HepG2 (cell line): ENCODE data around the gene SOST. TPM values are rescaled to one million over a fixed set of nuclear protein-coding genes. Genes with fewer than 3 reads are reported as not detected.

ENCODE experiments used
- CCAR2 ChIP-seq: fragments of 200-400 bp; formaldehyde crosslinking; optimal IDR thresholded peaks from 2 replicates; pipeline ENCODE3; 2018; ENCODE audit warnings: low read depth, mild to moderate bottlenecking, low read length, moderate library complexity
- FOXJ3 ChIP-seq: sonication (generic); formaldehyde crosslinking; IDR thresholded peaks from 2 replicates; pipeline ENCODE4 v1.4.0; 2020; ENCODE audit warnings: missing genetic modification reagents, mild to moderate bottlenecking, borderline replicate concordance
- GZF1 ChIP-seq: sonication (generic); formaldehyde crosslinking; IDR thresholded peaks from 2 replicates; pipeline ENCODE4 v1.5.1; 2020; ENCODE audit warnings: mild to moderate bottlenecking, missing genetic modification reagents
- KDM5B ChIP-seq: sonication (generic); formaldehyde crosslinking; IDR thresholded peaks from 2 replicates; pipeline ENCODE4 v1.4.0; 2020; ENCODE audit warnings: missing genetic modification reagents, mild to moderate bottlenecking, borderline replicate concordance
- MXD4 ChIP-seq: IDR thresholded peaks from 2 replicates; pipeline ENCODE4 v1.6.1; 2016; ENCODE audit warnings: mild to moderate bottlenecking, missing biosample characterization, missing genetic modification reagents
- PHF21A ChIP-seq: sonication (generic); formaldehyde crosslinking; IDR thresholded peaks from 2 replicates; pipeline ENCODE4 v1.5.0; 2020; ENCODE audit warnings: mild to moderate bottlenecking, missing genetic modification reagents
- PPARG ChIP-seq: conservative IDR thresholded peaks from 2 replicates; pipeline ENCODE4 v1.6.1; 2016; ENCODE audit warnings: missing biosample characterization, missing genetic modification reagents
- REL ChIP-seq: sonication (generic); formaldehyde crosslinking; conservative IDR thresholded peaks from 2 replicates; pipeline ENCODE4 v1.8.0; 2022; ENCODE audit warnings: mild to moderate bottlenecking, missing genetic modification reagents, moderate library complexity
- RELA ChIP-seq: sonication (generic); formaldehyde crosslinking; IDR thresholded peaks from 2 replicates; pipeline ENCODE4 v1.4.0; 2020; ENCODE audit warnings: missing genetic modification reagents
- SCMH1 ChIP-seq: sonication (generic); formaldehyde crosslinking; IDR thresholded peaks from 2 replicates; pipeline ENCODE4 v1.9.0; 2021; ENCODE audit warnings: missing genetic modification reagents, mild to moderate bottlenecking, borderline replicate concordance
- SP1 ChIP-seq, 2 experiments: fragments of 450-650 bp in 1 of 2; sonication (generic) in 1 of 2; formaldehyde crosslinking in 1 of 2; IDR thresholded peaks; 2 replicates each; pipeline versions ENCODE4 v1.4.0 to v1.6.1; 2016 to 2020; ENCODE audit warnings: missing genetic modification reagents in 1 of 2
- TBL1XR1 ChIP-seq: fragments of 150-350 bp; IDR thresholded peaks from 2 replicates; pipeline ENCODE4 v1.6.1; 2014; ENCODE audit warnings: borderline replicate concordance, low read length; ENCODE audit not compliant: partially characterized antibody
- U2AF2 ChIP-seq: fragments of 200-400 bp; formaldehyde crosslinking; IDR thresholded peaks from 2 replicates; pipeline ENCODE4 v1.6.1; 2017; ENCODE audit warnings: low read depth, mild to moderate bottlenecking, low read length
- ZNF317 ChIP-seq: sonication (generic); formaldehyde crosslinking; IDR thresholded peaks from 2 replicates; pipeline ENCODE4 v1.5.0; 2020; ENCODE audit warnings: mild to moderate bottlenecking, missing genetic modification reagents
- ZNF572 ChIP-seq: sonication (generic); formaldehyde crosslinking; IDR thresholded peaks from 2 replicates; pipeline ENCODE4 v1.5.1; 2020; ENCODE audit warnings: mild to moderate bottlenecking, missing genetic modification reagents
- polyA plus RNA-seq, 8 experiments: library from polyadenylated mRNA; depleted of rRNA in 3 of 8; stranded (reverse) in 7 of 8; unstranded in 1 of 8; fragments of >200 nt; fragmentation: Illumina TruSeq in 4 of 8; extraction: Trizol in 4 of 8; gene quantifications; 2 replicates each; pipeline versions ENCODE4 v1.2.1 to v1.2.3, GENCODE V29; 2011 to 2016; ENCODE audit warnings: low read depth in 4 of 8, missing spikeins in 1 of 8, mixed read lengths in 1 of 8; ENCODE audit not compliant: insufficient read depth in 1 of 8
- total RNA-seq, 5 experiments: library from RNA; depleted of rRNA; stranded (reverse); fragments of >200 nt; fragmentation: Illumina TruSeq; extraction: Trizol; gene quantifications; 2 replicates each; pipeline ENCODE4 v1.2.3, GENCODE V29; 2016; ENCODE audit warnings: low read depth in 1 of 5
- TF ChIP-seq, protein P1 (sequence below): sonication (generic); formaldehyde crosslinking; conservative IDR thresholded peaks from 2 replicates; pipeline ENCODE4 v1.4.0; 2020; ENCODE audit warnings: missing genetic modification reagents
- TF ChIP-seq, protein P2 (sequence below): sonication (generic); formaldehyde crosslinking; IDR thresholded peaks from 2 replicates; pipeline ENCODE4 v1.5.0; 2020; ENCODE audit warnings: mild to moderate bottlenecking, low read depth, missing genetic modification reagents, borderline replicate concordance
- TF ChIP-seq, protein P3 (sequence below): sonication (generic); formaldehyde crosslinking; IDR thresholded peaks from 2 replicates; pipeline ENCODE4 v1.4.0; 2020; ENCODE audit warnings: mild to moderate bottlenecking, missing genetic modification reagents
- TF ChIP-seq, protein P4 (sequence below): sonication (generic); formaldehyde crosslinking; IDR thresholded peaks from 2 replicates; pipeline ENCODE4 v1.4.0; 2020; ENCODE audit warnings: missing genetic modification reagents, borderline replicate concordance
- TF ChIP-seq, protein P5 (sequence below): sonication (generic); formaldehyde crosslinking; IDR thresholded peaks from 2 replicates; pipeline ENCODE4 v1.8.1; 2023; ENCODE audit warnings: missing genetic modification reagents, inconsistent platforms, borderline replicate concordance

SOST gene
- total and polyA plus RNA-seq, 2 of the 13 experiments (the other 11 are each of a cell fraction or from before 2014, with no cell fraction given), result not detected

DNA sequence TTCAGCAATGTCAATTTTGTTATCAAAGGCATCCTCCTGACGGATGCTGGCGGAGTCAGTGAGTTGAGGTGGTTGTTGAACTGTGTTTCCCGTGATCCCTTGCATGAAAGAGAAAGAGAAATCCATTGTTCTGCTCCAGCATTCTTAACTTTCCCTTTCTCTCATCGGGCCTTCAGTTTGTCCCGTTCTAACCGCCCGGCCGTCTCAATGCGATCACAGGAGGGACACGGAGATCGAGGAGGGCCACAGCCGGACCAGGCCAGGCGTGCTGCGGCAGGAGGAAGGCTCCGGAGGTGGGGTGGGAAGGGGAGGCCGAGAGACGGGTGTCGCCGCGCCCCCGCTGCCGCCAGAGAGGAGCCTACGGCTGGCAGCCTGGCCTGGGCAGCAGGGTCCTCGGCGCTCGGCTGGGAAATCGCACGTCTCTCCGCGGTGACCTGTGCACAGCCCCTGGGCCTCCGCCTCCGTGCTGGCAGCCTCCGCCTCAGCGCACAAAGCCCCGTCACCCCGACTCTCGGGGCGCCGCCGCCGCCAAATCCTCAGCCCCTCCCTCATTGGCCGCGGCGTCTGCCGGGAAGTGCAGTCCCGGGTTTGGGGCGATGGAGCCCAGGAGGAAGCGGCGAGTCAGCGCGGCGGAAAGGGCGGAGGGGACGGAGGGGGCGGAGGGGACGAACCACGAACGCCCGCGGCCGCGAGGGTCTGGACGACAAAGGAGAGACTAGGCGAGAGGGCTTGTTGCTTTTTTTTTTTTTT lies 38.1 kb downstream of the SOST start (continued):
- TF ChIP-seq, protein P1, sequence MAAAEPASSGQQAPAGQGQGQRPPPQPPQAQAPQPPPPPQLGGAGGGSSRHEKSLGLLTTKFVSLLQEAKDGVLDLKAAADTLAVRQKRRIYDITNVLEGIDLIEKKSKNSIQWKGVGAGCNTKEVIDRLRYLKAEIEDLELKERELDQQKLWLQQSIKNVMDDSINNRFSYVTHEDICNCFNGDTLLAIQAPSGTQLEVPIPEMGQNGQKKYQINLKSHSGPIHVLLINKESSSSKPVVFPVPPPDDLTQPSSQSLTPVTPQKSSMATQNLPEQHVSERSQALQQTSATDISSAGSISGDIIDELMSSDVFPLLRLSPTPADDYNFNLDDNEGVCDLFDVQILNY (CRISPR knock-in tag), result peak; percentile 62; the same call in 1 of the 2 replicates
- TF ChIP-seq ZNF317 (CRISPR knock-in tag) (no peak), MXD4 (peak; percentile 57; the same call in 1 of the 2 replicates), RELA (CRISPR knock-in tag) (peak; percentile 30; the same call in 1 of the 2 replicates), PPARG (CRISPR knock-in tag) (no peak), U2AF2 (no peak), SCMH1 (no peak), ZNF572 (0 out of 2 replicates have a peak, but pooled peaks have one; percentile 30), FOXJ3 (no peak), SP1 (IDR thresholded peaks at IDR 0.05) (no peak), SP1 (CRISPR knock-in tag; IDR thresholded peaks at IDR 0.05) (peak; percentile 54; the same call in 1 of the 2 replicates), TBL1XR1 (no peak), REL (peak; percentile 56; the same call in 1 of the 2 replicates), KDM5B (CRISPR knock-in tag) (peak; percentile 93; the same call in 1 of the 2 replicates), CCAR2 (no peak), PHF21A (CRISPR knock-in tag) (no peak), GZF1 (CRISPR knock-in tag) (no peak)
- TF ChIP-seq, protein P2, sequence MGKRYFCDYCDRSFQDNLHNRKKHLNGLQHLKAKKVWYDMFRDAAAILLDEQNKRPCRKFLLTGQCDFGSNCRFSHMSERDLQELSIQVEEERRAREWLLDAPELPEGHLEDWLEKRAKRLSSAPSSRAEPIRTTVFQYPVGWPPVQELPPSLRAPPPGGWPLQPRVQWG, result no peak
- TF ChIP-seq, protein P3, sequence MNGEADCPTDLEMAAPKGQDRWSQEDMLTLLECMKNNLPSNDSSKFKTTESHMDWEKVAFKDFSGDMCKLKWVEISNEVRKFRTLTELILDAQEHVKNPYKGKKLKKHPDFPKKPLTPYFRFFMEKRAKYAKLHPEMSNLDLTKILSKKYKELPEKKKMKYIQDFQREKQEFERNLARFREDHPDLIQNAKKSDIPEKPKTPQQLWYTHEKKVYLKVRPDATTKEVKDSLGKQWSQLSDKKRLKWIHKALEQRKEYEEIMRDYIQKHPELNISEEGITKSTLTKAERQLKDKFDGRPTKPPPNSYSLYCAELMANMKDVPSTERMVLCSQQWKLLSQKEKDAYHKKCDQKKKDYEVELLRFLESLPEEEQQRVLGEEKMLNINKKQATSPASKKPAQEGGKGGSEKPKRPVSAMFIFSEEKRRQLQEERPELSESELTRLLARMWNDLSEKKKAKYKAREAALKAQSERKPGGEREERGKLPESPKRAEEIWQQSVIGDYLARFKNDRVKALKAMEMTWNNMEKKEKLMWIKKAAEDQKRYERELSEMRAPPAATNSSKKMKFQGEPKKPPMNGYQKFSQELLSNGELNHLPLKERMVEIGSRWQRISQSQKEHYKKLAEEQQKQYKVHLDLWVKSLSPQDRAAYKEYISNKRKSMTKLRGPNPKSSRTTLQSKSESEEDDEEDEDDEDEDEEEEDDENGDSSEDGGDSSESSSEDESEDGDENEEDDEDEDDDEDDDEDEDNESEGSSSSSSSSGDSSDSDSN (CRISPR knock-in tag), result peak; percentile 93
- TF ChIP-seq, protein P4, sequence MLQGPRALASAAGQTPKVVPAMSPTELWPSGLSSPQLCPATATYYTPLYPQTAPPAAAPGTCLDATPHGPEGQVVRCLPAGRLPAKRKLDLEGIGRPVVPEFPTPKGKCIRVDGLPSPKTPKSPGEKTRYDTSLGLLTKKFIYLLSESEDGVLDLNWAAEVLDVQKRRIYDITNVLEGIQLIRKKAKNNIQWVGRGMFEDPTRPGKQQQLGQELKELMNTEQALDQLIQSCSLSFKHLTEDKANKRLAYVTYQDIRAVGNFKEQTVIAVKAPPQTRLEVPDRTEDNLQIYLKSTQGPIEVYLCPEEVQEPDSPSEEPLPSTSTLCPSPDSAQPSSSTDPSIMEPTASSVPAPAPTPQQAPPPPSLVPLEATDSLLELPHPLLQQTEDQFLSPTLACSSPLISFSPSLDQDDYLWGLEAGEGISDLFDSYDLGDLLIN (CRISPR knock-in tag), result peak; percentile 39; the same call in 1 of the 2 replicates
- TF ChIP-seq, protein P5, sequence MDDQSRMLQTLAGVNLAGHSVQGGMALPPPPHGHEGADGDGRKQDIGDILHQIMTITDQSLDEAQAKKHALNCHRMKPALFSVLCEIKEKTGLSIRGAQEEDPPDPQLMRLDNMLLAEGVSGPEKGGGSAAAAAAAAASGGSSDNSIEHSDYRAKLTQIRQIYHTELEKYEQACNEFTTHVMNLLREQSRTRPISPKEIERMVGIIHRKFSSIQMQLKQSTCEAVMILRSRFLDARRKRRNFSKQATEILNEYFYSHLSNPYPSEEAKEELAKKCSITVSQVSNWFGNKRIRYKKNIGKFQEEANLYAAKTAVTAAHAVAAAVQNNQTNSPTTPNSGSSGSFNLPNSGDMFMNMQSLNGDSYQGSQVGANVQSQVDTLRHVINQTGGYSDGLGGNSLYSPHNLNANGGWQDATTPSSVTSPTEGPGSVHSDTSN (CRISPR knock-in tag), result no peak
